H1 (cell line): ENCODE data around the gene CHST13. TPM values are rescaled to one million over a fixed set of nuclear protein-coding genes. Genes with fewer than 3 reads are reported as not detected.

Experiments used
- CTCF ChIA-PET: fragments of 300-600 bp; sonication (Branson Sonifier 250); formaldehyde crosslinking; loops from one replicate; lab custom pipeline; 2021; ENCODE audit not compliant: partially characterized antibody; lab: Charles Lee
- POLR2A ChIA-PET: fragments of 300-600 bp; sonication (Branson Sonifier 250); formaldehyde crosslinking; loops from one replicate; lab custom pipeline; 2021; ENCODE audit warnings: inconsistent platforms; ENCODE audit not compliant: partially characterized antibody; lab: Charles Lee
- DNase-seq, 2 experiments: peaks; one replicate each; pipeline versions ENCODE4 v3.0.0 to v3.0.0-alpha.2; 2010 to 2022; ENCODE audit warnings: low spot score in 2 of 2, low read depth in 1 of 2, mixed read lengths in 1 of 2
- FAIRE-seq: peaks from 2 replicates; lab custom pipeline; 2011; peaks lifted over from hg19 to GRCh38; lab: Jason Lieb, UNC
- H2AFZ ChIP-seq: 2 replicates; pipeline ENCODE4 v1.8.1; 2012; ENCODE audit warnings: low read length, inconsistent platforms
- H2AK5ac ChIP-seq: 2 replicates; pipeline ENCODE4 v1.6.1; 2013; ENCODE audit warnings: low read depth, low read length
- H2BK120ac ChIP-seq: replicated peaks from 2 replicates; pipeline ENCODE3; 2013; ENCODE audit warnings: low read depth, low read length, inconsistent platforms
- H2BK12ac ChIP-seq: 2 replicates; pipeline ENCODE4 v1.6.1; 2013; ENCODE audit warnings: low read depth, low read length
- H2BK15ac ChIP-seq: 2 replicates; pipeline ENCODE4 v1.6.1; 2013; ENCODE audit warnings: low read length
- H2BK20ac ChIP-seq: 2 replicates; pipeline ENCODE4 v1.6.1; 2013; ENCODE audit warnings: low read length
- H2BK5ac ChIP-seq: 2 replicates; pipeline ENCODE4 v1.6.1; 2013; ENCODE audit warnings: low read depth, low read length
- H3K14ac ChIP-seq: 2 replicates; pipeline ENCODE4 v1.6.1; 2013; ENCODE audit warnings: inconsistent platforms; ENCODE audit not compliant: insufficient read length
- H3K18ac ChIP-seq: 2 replicates; pipeline ENCODE4 v1.6.1; 2013; ENCODE audit warnings: low read length; ENCODE audit errors: extremely low read depth
- H3K23ac ChIP-seq: 2 replicates; pipeline ENCODE4 v1.6.1; 2013; ENCODE audit warnings: inconsistent platforms; ENCODE audit not compliant: insufficient read length
- H3K23me2 ChIP-seq: 2 replicates; pipeline ENCODE4 v1.6.1; 2013; ENCODE audit warnings: low read depth, low read length
- H3K27ac ChIP-seq: 2 replicates; pipeline ENCODE4 v1.6.1; 2011; ENCODE audit warnings: low read depth, low read length, inconsistent platforms
- H3K27me3 ChIP-seq, 4 experiments: replicated peaks in 1 of 4; 1 replicate in 1 of 4; 2 replicates in 3 of 4; pipeline versions ENCODE4 v1.6.1 to v1.8.1; 2011 to 2013; ENCODE audit warnings: low read length in 3 of 4, mild to moderate bottlenecking in 3 of 4, inconsistent platforms in 2 of 4, mixed read lengths in 2 of 4, moderate library complexity in 1 of 4; ENCODE audit not compliant: control insufficient read depth in 3 of 4, insufficient read depth in 3 of 4; ENCODE audit errors: extremely low read depth in 1 of 4
- H3K36me3 ChIP-seq, 4 experiments: 2 replicates each; pipeline versions ENCODE4 v1.6.1 to v1.8.1; 2011 to 2013; ENCODE audit warnings: mild to moderate bottlenecking in 4 of 4, low read length in 3 of 4, moderate library complexity in 2 of 4, control low read depth in 1 of 4, inconsistent platforms in 1 of 4; ENCODE audit not compliant: insufficient read depth in 4 of 4, control insufficient read depth in 2 of 4
- H3K4ac ChIP-seq: replicated peaks from 2 replicates; pipeline ENCODE3; 2013; ENCODE audit warnings: low read length, low read depth, mixed read lengths, inconsistent platforms; ENCODE audit not compliant: insufficient read length
- H3K4me1 ChIP-seq, 4 experiments: replicated peaks in 1 of 4; 1 replicate in 1 of 4; 2 replicates in 3 of 4; pipeline versions ENCODE4 v1.6.1 to v1.8.1; 2011 to 2013; ENCODE audit warnings: low read length in 3 of 4, inconsistent platforms in 2 of 4, mixed read lengths in 1 of 4; ENCODE audit not compliant: insufficient read depth in 4 of 4, control insufficient read depth in 3 of 4
- H3K4me2 ChIP-seq, 2 experiments: 2 replicates each; pipeline versions ENCODE4 v1.6.1 to v1.8.1; 2011 to 2013; ENCODE audit warnings: low read depth in 2 of 2, low read length in 2 of 2, control low read depth in 1 of 2, inconsistent platforms in 1 of 2, mild to moderate bottlenecking in 1 of 2; ENCODE audit not compliant: insufficient read depth in 1 of 2
- H3K4me3 ChIP-seq, 4 experiments: fragments of 200-600, 300-600 bp in 1 of 4; sonication (generic), shearing (Covaris generic), sonication (Bioruptor Twin) in 1 of 4; 2 replicates each; pipeline versions ENCODE4 v1.5.1 to v1.8.1; 2011 to 2016; ENCODE audit warnings: low read length in 4 of 4, low read depth in 3 of 4, control low read depth in 2 of 4, inconsistent platforms in 2 of 4, mild to moderate bottlenecking in 2 of 4, mixed read lengths in 1 of 4, moderate library complexity in 1 of 4; ENCODE audit not compliant: insufficient read depth in 2 of 4; ENCODE audit errors: extremely low read depth in 1 of 4
- H3K56ac ChIP-seq: replicated peaks from 2 replicates; pipeline ENCODE3; 2013; ENCODE audit warnings: low read depth, mild to moderate bottlenecking, mixed read lengths, low read length, inconsistent platforms; ENCODE audit not compliant: insufficient read length
- H3K79me1 ChIP-seq: 2 replicates; pipeline ENCODE4 v1.6.1; 2013; ENCODE audit warnings: low read depth, low read length, control low read depth
- H3K79me2 ChIP-seq, 2 experiments: 2 replicates each; pipeline versions ENCODE4 v1.6.1 to v1.8.1; 2012 to 2013; ENCODE audit warnings: low read length in 2 of 2, mild to moderate bottlenecking in 2 of 2, inconsistent platforms in 1 of 2; ENCODE audit not compliant: insufficient read depth in 2 of 2, control insufficient read depth in 1 of 2
- H3K9ac ChIP-seq, 4 experiments: replicated peaks in 1 of 4; 1 replicate in 1 of 4; 2 replicates in 3 of 4; pipeline versions ENCODE4 v1.6.1 to v1.8.1; 2011 to 2013; ENCODE audit warnings: low read depth in 3 of 4, low read length in 3 of 4, control low read depth in 2 of 4, mild to moderate bottlenecking in 2 of 4, moderate library complexity in 2 of 4, inconsistent platforms in 1 of 4; ENCODE audit errors: extremely low read depth in 1 of 4
- H3K9me3 ChIP-seq, 2 experiments: 2 replicates each; pipeline versions ENCODE4 v1.6.1 to v1.8.1; 2012 to 2013; ENCODE audit warnings: mild to moderate bottlenecking in 2 of 2, moderate library complexity in 2 of 2, control low read depth in 1 of 2, inconsistent platforms in 1 of 2, low read depth in 1 of 2, low read length in 1 of 2, mixed read lengths in 1 of 2; ENCODE audit not compliant: insufficient read depth in 2 of 2
- H4K20me1 ChIP-seq, 2 experiments: replicated peaks in 1 of 2; 2 replicates each; pipeline versions ENCODE3 to v1.8.1; 2011 to 2013; ENCODE audit warnings: inconsistent platforms in 2 of 2, low read length in 2 of 2, mild to moderate bottlenecking in 1 of 2; ENCODE audit not compliant: insufficient read depth in 2 of 2, control insufficient read depth in 1 of 2
- H4K5ac ChIP-seq: 2 replicates; pipeline ENCODE4 v1.6.1; 2013; ENCODE audit warnings: low read length, low read depth, mixed read lengths, inconsistent platforms; ENCODE audit not compliant: insufficient read length
- H4K8ac ChIP-seq: 2 replicates; pipeline ENCODE4 v1.8.0; 2013; ENCODE audit warnings: mild to moderate bottlenecking, moderate library complexity, low read length, inconsistent platforms; ENCODE audit not compliant: insufficient read depth; ENCODE audit errors: extremely low read depth
- H4K91ac ChIP-seq: replicated peaks from 2 replicates; pipeline ENCODE3; 2013; ENCODE audit warnings: low read length, mixed read lengths, inconsistent platforms; ENCODE audit not compliant: insufficient read length
- BACH1 ChIP-seq: IDR thresholded peaks from 2 replicates; pipeline ENCODE4 v1.6.1; 2012; ENCODE audit warnings: low read length, improper control_type of control experiment
- BCL11A ChIP-seq, 2 experiments: IDR thresholded peaks; one replicate each; pipeline ENCODE4 v1.6.1; 2011; ENCODE audit warnings: low read depth in 2 of 2, low read length in 2 of 2, mild to moderate bottlenecking in 2 of 2
- CTCF ChIP-seq, 3 experiments: IDR thresholded peaks; 1 replicate in 2 of 3; 2 replicates in 1 of 3; pipeline versions ENCODE4 v1.5.1 to v1.6.1; 2011; ENCODE audit warnings: low read length in 3 of 3, mild to moderate bottlenecking in 3 of 3, inconsistent platforms in 2 of 3, low read depth in 1 of 3, moderate library complexity in 1 of 3; ENCODE audit not compliant: insufficient read depth in 1 of 3; ENCODE audit errors: control extremely low read depth in 1 of 3
- KDM1A ChIP-seq: fragments of 200-600, 300-600 bp; sonication (generic); IDR thresholded peaks from 2 replicates; pipeline ENCODE4 v1.7.1; 2016; ENCODE audit warnings: mild to moderate bottlenecking, low read length, borderline replicate concordance
- SUZ12 ChIP-seq: fragments of 200-600 bp; sonication (generic); IDR thresholded peaks from 2 replicates; pipeline ENCODE4 v1.6.1; 2012; ENCODE audit warnings: mild to moderate bottlenecking, inconsistent platforms, low read length, moderate library complexity, mixed read lengths
- TAF7 ChIP-seq: optimal IDR thresholded peaks from 2 replicates; pipeline ENCODE3; 2011; ENCODE audit warnings: low read depth, mild to moderate bottlenecking, inconsistent platforms, low read length, moderate library complexity, borderline replicate concordance
- TBP ChIP-seq: IDR thresholded peaks from 2 replicates; pipeline ENCODE4 v1.6.1; 2011; ENCODE audit warnings: low read depth, low read length, improper control_type of control experiment
- TCF12 ChIP-seq: IDR thresholded peaks from 2 replicates; pipeline ENCODE4 v1.6.1; 2011; ENCODE audit warnings: low read depth, mild to moderate bottlenecking, low read length
- WGBS, 2 experiments: shearing (Covaris generic) in 1 of 2; methylation state at CpG; one replicate each; pipeline versions ENCODE4 v1.1.6 to v1.1.7; 2013 to 2015; ENCODE audit warnings: low lambda C conversion rate in 2 of 2, mixed read lengths in 2 of 2, inconsistent platforms in 1 of 2, low coverage in 1 of 2, missing lambda C conversion rate in 1 of 2; ENCODE audit not compliant: insufficient replicate concordance in 2 of 2, insufficient coverage in 1 of 2, insufficient read length in 1 of 2; ENCODE audit errors: extremely low coverage in 1 of 2, missing lambda C conversion rate in 1 of 2; 5-methylcytosine and 5-hydroxymethylcytosine counted together
- polyA plus RNA-seq, 7 experiments: library from polyadenylated mRNA; depleted of rRNA in 3 of 7; stranded (reverse) in 5 of 7; unstranded in 2 of 7; fragments of >200 nt in 5 of 7; fragments of 200-250 nt in 2 of 7; gene quantifications; 1 replicate in 5 of 7; 2 replicates in 1 of 7; 4 replicates in 1 of 7; pipeline versions ENCODE4 v1.2.1 to v1.2.3, GENCODE V29; 2011 to 2013; ENCODE audit warnings: missing spikeins in 2 of 7, mixed read lengths in 2 of 7
- total RNA-seq: library from RNA; stranded (reverse); fragmentation: NEBNext Ultra II Directional; extraction: Animal tissue kit (Norgen Biotek cat#: 25700); gene quantifications from 2 replicates; pipeline ENCODE4 v1.2.1, GENCODE V29; 2021

CHST13 gene
- total and polyA plus RNA-seq, 2 of the 8 experiments (the other 6 are each of a cell fraction or from before 2014, with no cell fraction given): 5.4 to 11.7 TPM

- Histone ChIP-seq H3K23me2 (peaks cover 2% of the 10 kb centered on the region; the same call in 1 of the 2 replicates), H3K4ac (no peak overlapping the region), H3K56ac (no peak overlapping the region), H3K79me1 (no peaks in the 10 kb centered on the region; the same call in 1 of the 2 replicates), H3K14ac (no peak overlapping the region), H2AK5ac (no peak overlapping the region), H3K4me3 (no peak overlapping the region), H3K4me1 (peaks cover 0 to 19% (median 14%) of the 10 kb centered on the region in 4 experiments; a peak in 6 of 7 replicates), H3K4me2 (no peak overlapping the region), H2BK12ac (no peak overlapping the region), H2BK5ac (no peak overlapping the region), H3K23ac (no peak overlapping the region), H2BK15ac (no peak overlapping the region), H4K5ac (no peak overlapping the region), H4K20me1 (peaks cover 0 to 6% of the 10 kb centered on the region in 2 experiments), H3K27ac (no peak overlapping the region), H3K79me2 (peaks cover 0 to 3% of the 10 kb centered on the region in 2 experiments; a peak in 1 of 4 replicates), H3K9ac (no peak overlapping the region), H2BK20ac (no peak overlapping the region), H3K18ac (no peak overlapping the region), H4K91ac (no peak overlapping the region), H2BK120ac (no peak overlapping the region), H4K8ac (no peak overlapping the region), H3K36me3 (no peaks in the 10 kb centered on the region; a peak in 1 of 8 replicates), H3K27me3 (no peaks in the 10 kb centered on the region; a peak in 1 of 7 replicates), H2AFZ (no peak overlapping the region), H3K9me3 (no peaks in the 10 kb centered on the region)
- FAIRE-seq (no peak), DNase-seq (no peak)
- ChIA-PET CTCF (interaction anchor here (0.7 to 1.6 kb wide), 6 partner anchors 8 to 27 kb away, joined by 3 to 9 read pairs (median 4); partner anchors contain the start of gene CHST13), POLR2A (no interaction called here)
- TF ChIP-seq KDM1A: no peak
- no peak for TF ChIP-seq BCL11A (IDR thresholded peaks at IDR 0.05; ENCODE audit: low read depth in 2 of 2, low read length in 2 of 2)
- TF ChIP-seq SUZ12: no peak
- no peak for TF ChIP-seq CTCF (IDR thresholded peaks at IDR 0.05; ENCODE audit: control extremely low read depth in 1 of 3, insufficient read depth in 1 of 3, low read depth in 1 of 3, low read length in 3 of 3)
- TF ChIP-seq TAF7: no peak
- no peak for TF ChIP-seq TBP
- no peak for TF ChIP-seq BACH1
- no peak for TF ChIP-seq TCF12
- WGBS, 2 experiments: 91% methylated on average over 10 of the region's 10 CpGs; no CpG with 5 or more reads in 1 of the 2 experiments
These were observed 20.3 kb upstream of the CHST13 start for GRCh38 chr3:126503701-126504100.
